SH-SY5Y (cell line): ENCODE results near the gene UPB1.

ENCODE experiments used
- GATA2 ChIP-seq: IDR thresholded peaks from 2 replicates; pipeline ENCODE4 v1.6.1; 2011; ENCODE audit warnings: mild to moderate bottlenecking, low read depth, low read length
- GATA3 ChIP-seq: IDR thresholded peaks from 2 replicates; pipeline ENCODE4 v1.6.1; 2011; ENCODE audit warnings: low read depth, mild to moderate bottlenecking, low read length, moderate library complexity

DNA sequence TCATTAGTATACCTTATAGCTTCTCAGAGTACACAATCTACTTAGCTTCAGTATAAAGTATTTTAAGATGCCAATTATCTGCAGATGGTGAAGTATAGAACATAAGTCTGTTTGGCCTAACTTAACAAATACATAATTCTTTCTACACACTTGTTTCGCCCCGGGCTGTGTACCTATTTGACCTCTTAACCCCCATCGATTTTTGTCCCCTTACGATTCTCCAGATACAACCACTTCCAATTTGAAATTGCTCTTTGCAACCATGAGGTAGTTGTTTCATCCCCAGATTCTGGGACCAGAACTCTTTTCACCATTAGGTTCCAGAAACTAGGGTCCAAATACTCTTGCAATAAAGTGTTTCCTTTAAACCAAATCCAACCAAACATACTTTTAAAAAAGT, 10.0 kb upstream of the UPB1 start:
- no peak for TF ChIP-seq GATA3
- TF ChIP-seq GATA2 = no peak
